CD14-positive monocyte (primary cell): Measurements from ENCODE around the gene SEPTIN14. TPM values are rescaled to one million over a fixed set of nuclear protein-coding genes. Genes with fewer than 3 reads are reported as not detected.
"Not testable (repeated sequence)": the region's sequence is repeated elsewhere in the genome, so short reads cannot be mapped to it uniquely, and the experiment has no call there.

ENCODE experiments used
- DNase-seq, 3 donors: peaks; one replicate each; pipeline ENCODE4 v3.0.0-alpha.2; 2011 to 2022
- H2AFZ ChIP-seq: 2 replicates; pipeline ENCODE4 v1.6.0; 2012; ENCODE audit warnings: mild to moderate bottlenecking, low read depth, low read length, inconsistent platforms; ENCODE audit not compliant: insufficient read depth, poor library complexity, severe bottlenecking
- H3K27ac ChIP-seq, 2 donors: 1 replicate in 1 of 2; 2 replicates in 1 of 2; pipeline ENCODE4 v1.5.1; 2012 to 2013; ENCODE audit warnings: low read length in 2 of 2, control low read depth in 1 of 2, inconsistent platforms in 1 of 2, low read depth in 1 of 2, mild to moderate bottlenecking in 1 of 2
- H3K27me3 ChIP-seq, 2 donors: one replicate each; pipeline versions ENCODE4 v1.6.0 to v1.6.1; 2011 to 2013; ENCODE audit warnings: low read length in 2 of 2; ENCODE audit not compliant: control insufficient read depth in 2 of 2, insufficient read depth in 2 of 2
- H3K36me3 ChIP-seq, 2 donors: replicated peaks in 1 of 2; 1 replicate in 1 of 2; 2 replicates in 1 of 2; pipeline versions ENCODE4 v1.5.1 to v1.6.1; 2012 to 2013; ENCODE audit warnings: low read length in 2 of 2, control low read depth in 1 of 2, inconsistent platforms in 1 of 2, mild to moderate bottlenecking in 1 of 2; ENCODE audit not compliant: insufficient read depth in 2 of 2, control insufficient read depth in 1 of 2
- H3K4me1 ChIP-seq, 2 donors: 1 replicate in 1 of 2; 2 replicates in 1 of 2; pipeline versions ENCODE4 v1.5.1 to v1.6.1; 2012 to 2013; ENCODE audit warnings: low read length in 2 of 2, control low read depth in 1 of 2, inconsistent platforms in 1 of 2, mild to moderate bottlenecking in 1 of 2, moderate library complexity in 1 of 2; ENCODE audit not compliant: insufficient read depth in 2 of 2, control insufficient read depth in 1 of 2
- H3K4me2 ChIP-seq: replicated peaks from 2 replicates; pipeline ENCODE3; 2012; ENCODE audit warnings: low read length, moderate library complexity, mild to moderate bottlenecking; ENCODE audit not compliant: poor library complexity, severe bottlenecking; ENCODE audit errors: extremely low read depth
- H3K4me3 ChIP-seq, 3 experiments: fragments of 200-600 bp in 1 of 3; sonication (generic) in 1 of 3; replicated peaks in 1 of 3; 1 replicate in 2 of 3; 2 replicates in 1 of 3; pipeline ENCODE4 v1.5.1; 2011 to 2013; ENCODE audit warnings: low read length in 3 of 3, mild to moderate bottlenecking in 3 of 3, control low read depth in 2 of 3, low read depth in 2 of 3, inconsistent platforms in 1 of 3, moderate library complexity in 1 of 3
- H3K79me2 ChIP-seq: 2 replicates; pipeline ENCODE4 v1.6.0; 2012; ENCODE audit warnings: mild to moderate bottlenecking, control low read depth, inconsistent platforms, low read length, moderate library complexity; ENCODE audit not compliant: insufficient read depth
- H3K9ac ChIP-seq: 2 replicates; pipeline ENCODE4 v1.6.0; 2017; ENCODE audit warnings: low read length, mild to moderate bottlenecking; ENCODE audit not compliant: insufficient read depth, poor library complexity, severe bottlenecking
- H3K9me3 ChIP-seq, 2 donors: replicated peaks in 1 of 2; 1 replicate in 1 of 2; 2 replicates in 1 of 2; pipeline versions ENCODE4 v1.5.1 to v1.6.1; 2012 to 2013; ENCODE audit warnings: low read length in 2 of 2, control low read depth in 1 of 2; ENCODE audit not compliant: control insufficient read depth in 1 of 2, insufficient read depth in 1 of 2
- H4K20me1 ChIP-seq: 2 replicates; pipeline ENCODE4 v1.6.0; 2012; ENCODE audit warnings: mild to moderate bottlenecking, low read length, control low read depth, moderate library complexity; ENCODE audit not compliant: insufficient read depth
- H3K27ac Mint-ChIP-seq, 7 donors: one replicate each; pipeline ENCODE4 v1.8.0; 2020; ENCODE audit warnings: mild to moderate bottlenecking in 7 of 7, mixed read lengths in 7 of 7, moderate library complexity in 6 of 7, inconsistent platforms in 2 of 7
- H3K27me3 Mint-ChIP-seq, 3 donors: one replicate each; pipeline ENCODE4 v1.8.0; 2021 to 2022; ENCODE audit warnings: low read depth in 3 of 3, mild to moderate bottlenecking in 3 of 3, mixed read lengths in 3 of 3, moderate library complexity in 3 of 3, inconsistent platforms in 1 of 3
- H3K36me3 Mint-ChIP-seq, 2 donors: one replicate each; pipeline ENCODE4 v1.8.0; 2020; ENCODE audit warnings: mixed read lengths in 2 of 2, inconsistent platforms in 1 of 2, mild to moderate bottlenecking in 1 of 2
- H3K4me1 Mint-ChIP-seq: one replicate; pipeline ENCODE4 v1.8.0; 2020; ENCODE audit warnings: mild to moderate bottlenecking, mixed read lengths
- H3K4me3 Mint-ChIP-seq, 2 donors: one replicate each; pipeline ENCODE4 v1.8.0; 2020; ENCODE audit warnings: mild to moderate bottlenecking in 2 of 2, mixed read lengths in 2 of 2, moderate library complexity in 1 of 2
- H3K9me3 Mint-ChIP-seq, 7 donors: one replicate each; pipeline ENCODE4 v1.8.0; 2020 to 2022; ENCODE audit warnings: mixed read lengths in 7 of 7, mild to moderate bottlenecking in 6 of 7, moderate library complexity in 6 of 7, inconsistent platforms in 2 of 7
- WGBS: methylation state at CpG from one replicate; pipeline ENCODE4 v1.1.5; 2013; ENCODE audit warnings: missing lambda C conversion rate; ENCODE audit not compliant: insufficient coverage; 5-methylcytosine and 5-hydroxymethylcytosine counted together
- intact Hi-C, 2 donors: fragments of 100-400 bp; cut with micrococcal nuclease; formaldehyde crosslinking; loops; one replicate each; pipeline versions ENCODE4 v1.15.0 to v1.15.1; 2023
- polyA plus RNA-seq, 3 donors: library from polyadenylated mRNA; depleted of rRNA in 1 of 3; unstranded in 2 of 3; stranded (reverse) in 1 of 3; fragments of 300-500 nt in 2 of 3; fragments of >200 nt in 1 of 3; fragmentation: Illumina TruSeq in 2 of 3; gene quantifications; 1 replicate in 2 of 3; 2 replicates in 1 of 3; pipeline ENCODE4 v1.2.3, GENCODE V29; 2012 to 2021
- small RNA-seq: library from RNA; depleted of rRNA; stranded (forward); fragments of <200 nt; gene quantifications from one replicate; pipeline ENCODE3, GENCODE V24; 2012; ENCODE audit warnings: low read depth; ENCODE audit not compliant: insufficient read length

SEPTIN14 gene
- polyA plus RNA-seq, 3 donors, result not detected

- H3K4me1 Mint-ChIP-seq, H3K4me3 ChIP-seq, DNase-seq, H3K27ac ChIP-seq, intact Hi-C loops, H3K36me3 ChIP-seq, H3K36me3 Mint-ChIP-seq, H2AFZ ChIP-seq, H3K27me3 Mint-ChIP-seq, H3K27ac Mint-ChIP-seq, H3K79me2 ChIP-seq, H3K4me2 ChIP-seq, H4K20me1 ChIP-seq, H3K27me3 ChIP-seq, H3K4me3 Mint-ChIP-seq, H3K4me1 ChIP-seq, H3K9ac ChIP-seq: not testable (repeated sequence)
- peaks cover 0 to 20% (median 10%) of the 10 kb centered on the region in 7 donors for H3K9me3 Mint-ChIP-seq
- H3K9me3 ChIP-seq, result peaks cover 5 to 17% of the 10 kb centered on the region in 2 donors
- WGBS, result 98% methylated on average over 9 of the region's 20 CpGs
These were observed 117.8 kb downstream of the SEPTIN14 start for GRCh38 chr7:55744706-55745105.

Small RNA genes within 50 kb of the gene (small RNA-seq; reads per million reads assigned to genes)
- gene AC092647.1, result not detected
- not detected for gene AC092647.2
- gene RNU6-1126P, result not detected

Other genes starting within 250 kb of the SEPTIN14 start
- gene ZNF713, start 24.7 kb upstream of the SEPTIN14 start, polyA plus RNA-seq, result 1 to 10 TPM; 1.3 to 2.7 (median 1.3) TPM
- 10 to 100 TPM in 2 of 3 donors, 1 to 10 TPM in 1; 6.1 to 14.6 (median 10.9) TPM for gene MRPS17, start 89.1 kb upstream of the SEPTIN14 start, polyA plus RNA-seq
- 10 to 100 TPM; 43.2 to 97.5 (median 88.0) TPM for gene NIPSNAP2, start 101.8 kb upstream of the SEPTIN14 start, polyA plus RNA-seq
- gene PSPH, start 188.7 kb upstream of the SEPTIN14 start, polyA plus RNA-seq, result 1 to 10 TPM; 1.7 to 6.7 (median 5.3) TPM
- 10 to 100 TPM; 62.3 to 81.4 (median 63.3) TPM for gene CCT6A, start 189.0 kb upstream of the SEPTIN14 start, polyA plus RNA-seq
- gene SUMF2, start 201.5 kb upstream of the SEPTIN14 start, polyA plus RNA-seq, result 10 to 100 TPM; 69.5 to 88.2 (median 75.0) TPM
- gene PHKG1, start 230.2 kb upstream of the SEPTIN14 start, polyA plus RNA-seq, result 1 to 10 TPM in 1 of 3 donors, not detected in 2; 1.1 TPM
- 100 to 1,000 TPM; 241 to 500 (median 412) TPM for gene CHCHD2, start 243.7 kb upstream of the SEPTIN14 start, polyA plus RNA-seq